GM10266 (cell line): ENCODE data around the gene ARAP3.
"Not testable (repeated sequence)": the region's sequence is repeated elsewhere in the genome, so short reads cannot be mapped to it uniquely, and the experiment has no call there.

Experiments
- DNase-seq: peaks from one replicate; pipeline ENCODE4 v3.0.0; 2012; ENCODE audit errors: extremely low spot score
- CTCF ChIP-seq: IDR thresholded peaks from 2 replicates; pipeline ENCODE4 v1.5.1; 2012; ENCODE audit warnings: mild to moderate bottlenecking, low read depth; ENCODE audit not compliant: control insufficient read depth, insufficient read depth; ENCODE audit errors: missing control alignments

Gene ARAP3

GRCh38 chr5:141681695-141682641 lies at the start of gene ARAP3:
TSS of gene ARAP3 (minus strand) at chr5:141682230. CDS start at chr5:141680486, 1,744 bp downstream.
- TF ChIP-seq CTCF = no peak
- no peak for DNase-seq

DNA sequence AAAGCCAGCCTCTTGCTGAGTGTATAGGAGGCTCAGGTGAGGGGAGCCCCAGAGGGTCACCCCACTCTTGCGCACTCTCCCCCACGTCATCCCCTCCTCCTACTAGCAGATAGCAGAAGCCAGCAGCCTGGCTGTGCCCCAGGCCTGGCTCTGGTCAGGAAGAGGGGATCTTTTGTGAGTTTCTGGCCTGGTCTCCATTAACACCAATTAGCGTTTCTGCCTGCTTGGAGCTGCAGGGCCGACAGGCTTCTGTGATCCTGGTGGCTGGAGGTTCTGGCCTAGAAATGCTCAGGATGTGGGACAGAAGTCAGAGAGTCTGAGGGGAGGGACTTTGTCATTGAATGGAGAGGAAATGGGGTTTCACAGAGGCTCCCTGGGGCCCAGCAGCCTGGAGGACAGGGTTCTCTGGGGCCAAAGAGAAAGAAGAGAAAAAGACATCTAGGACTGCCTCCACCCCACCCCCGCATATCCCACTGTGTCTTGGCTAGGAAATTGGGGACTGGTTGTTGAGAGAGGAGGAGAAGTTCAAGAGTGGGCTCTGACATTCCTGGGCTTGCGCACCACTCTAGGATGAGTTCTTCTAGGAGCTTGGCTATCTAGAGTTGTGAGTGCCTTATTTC lies 47.5 kb upstream of the ARAP3 start:
- no peak for TF ChIP-seq CTCF
- no peak for DNase-seq

- no peak for DNase-seq
- TF ChIP-seq CTCF = no peak
Measured at GRCh38 chr5:141725891-141726290, 43.9 kb upstream of the ARAP3 start.

DNA sequence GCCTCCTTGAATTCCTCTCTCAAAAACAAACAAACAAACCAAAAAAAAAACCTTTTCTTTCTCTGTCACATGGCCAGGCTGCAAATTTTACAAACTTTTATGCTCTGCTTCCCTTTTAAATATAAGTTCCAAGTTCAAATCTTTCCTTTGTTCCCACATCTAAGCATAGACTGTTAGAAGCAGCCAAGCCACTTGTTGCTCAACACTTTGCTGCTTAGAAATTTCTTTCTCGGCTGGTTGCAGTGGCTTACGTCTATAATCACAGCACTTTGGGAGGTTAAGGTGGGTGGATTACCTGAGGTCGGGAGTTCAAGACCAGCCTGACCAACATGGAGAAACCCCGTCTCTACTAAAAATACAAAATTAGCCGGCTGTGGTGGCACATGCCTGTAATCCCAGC lies 43.1 kb upstream of the ARAP3 start:
- DNase-seq = not testable (repeated sequence)

DNA sequence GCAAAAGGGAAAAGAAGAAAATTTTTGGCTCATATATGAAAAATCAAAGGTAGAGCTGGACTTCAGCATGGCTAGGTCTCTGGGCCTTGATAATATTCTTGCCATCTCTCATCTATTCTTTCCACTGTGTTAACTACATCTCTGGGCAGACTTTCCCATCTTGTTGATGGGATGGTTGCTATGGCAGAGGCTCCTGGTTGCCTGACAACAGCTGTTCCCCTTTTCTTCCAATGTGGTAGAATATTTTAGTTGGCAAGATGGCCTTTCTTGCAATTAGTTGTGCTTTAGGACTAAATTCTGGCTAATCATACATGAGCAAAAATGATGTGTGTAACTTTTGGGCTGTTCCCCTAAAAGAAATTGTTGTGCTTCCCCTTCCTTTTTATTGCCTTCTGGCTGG lies 40.2 kb upstream of the ARAP3 start:
- TF ChIP-seq CTCF = no peak
- no peak for DNase-seq

- no peak for TF ChIP-seq CTCF
- DNase-seq = no peak
Measured at GRCh38 chr5:141717043-141717442, 35.0 kb upstream of the ARAP3 start.

GRCh38 chr5:141716468-141716867 lies 34.4 kb upstream of the ARAP3 start:
- DNase-seq = no peak
- TF ChIP-seq CTCF = no peak
